Natural killer cell (primary cell): ENCODE data around the gene NAV1. TPM values are rescaled to one million over a fixed set of nuclear protein-coding genes. Genes with fewer than 3 reads are reported as not detected.

Experiments
- ATAC-seq, 3 donors: fragments of 150-1000 bp in 2 of 3; fragments of 200-7000 bp in 1 of 3; cut with Tn5 transposase; 1 replicate in 1 of 3; 2 replicates in 2 of 3; pipeline ENCODE4 v1.10.0; 2021; ENCODE audit warnings: mild to moderate bottlenecking in 2 of 3, moderate library complexity in 2 of 3
- DNase-seq, 2 donors: peaks; one replicate each; pipeline versions ENCODE4 v3.0.0 to v3.0.0-alpha.2; 2013 to 2021; ENCODE audit warnings: mixed read lengths in 1 of 2
- H3K27ac ChIP-seq: one replicate; pipeline ENCODE4 v1.5.1; 2013; ENCODE audit warnings: mild to moderate bottlenecking, low read length
- H3K27me3 ChIP-seq: one replicate; pipeline ENCODE4 v1.6.1; 2013; ENCODE audit warnings: low read length; ENCODE audit not compliant: control insufficient read depth, insufficient read depth
- H3K36me3 ChIP-seq: one replicate; pipeline ENCODE4 v1.6.1; 2013; ENCODE audit warnings: low read length; ENCODE audit not compliant: control insufficient read depth, insufficient read depth
- H3K4me1 ChIP-seq: one replicate; pipeline ENCODE4 v1.6.1; 2013; ENCODE audit warnings: low read length; ENCODE audit not compliant: control insufficient read depth, insufficient read depth
- H3K4me3 ChIP-seq: one replicate; pipeline ENCODE4 v1.5.1; 2013; ENCODE audit warnings: low read length
- H3K9me3 ChIP-seq: one replicate; pipeline ENCODE4 v1.6.1; 2013; ENCODE audit warnings: low read length; ENCODE audit not compliant: control insufficient read depth, insufficient read depth
- H3K27ac Mint-ChIP-seq, 2 donors: one replicate each; pipeline ENCODE4 v1.8.0; 2022; ENCODE audit warnings: mild to moderate bottlenecking in 2 of 2, mixed read lengths in 2 of 2, moderate library complexity in 1 of 2
- H3K27me3 Mint-ChIP-seq, 2 donors: one replicate each; pipeline ENCODE4 v1.8.0; 2022; ENCODE audit warnings: low read depth in 2 of 2, mixed read lengths in 2 of 2
- H3K36me3 Mint-ChIP-seq: one replicate; pipeline ENCODE4 v1.8.0; 2022; ENCODE audit warnings: mixed read lengths
- H3K4me1 Mint-ChIP-seq, 2 donors: one replicate each; pipeline ENCODE4 v1.8.0; 2022; ENCODE audit warnings: mixed read lengths in 2 of 2
- H3K4me3 Mint-ChIP-seq: one replicate; pipeline ENCODE4 v1.8.0; 2022; ENCODE audit warnings: mild to moderate bottlenecking, moderate library complexity, mixed read lengths
- H3K9me3 Mint-ChIP-seq, 2 donors: one replicate each; pipeline ENCODE4 v1.8.0; 2022; ENCODE audit warnings: mixed read lengths in 2 of 2
- CTCF ChIP-seq: fragments of 200-600 bp; IDR thresholded peaks from one replicate; pipeline ENCODE4 v1.8.0; 2022; ENCODE audit warnings: antibody characterized with exemption
- WGBS: methylation state at CpG from one replicate; pipeline ENCODE4 v1.1.7; 2013; ENCODE audit warnings: missing lambda C conversion rate; ENCODE audit not compliant: insufficient coverage; 5-methylcytosine and 5-hydroxymethylcytosine counted together
- intact Hi-C: fragments of 100-400 bp; cut with micrococcal nuclease; formaldehyde crosslinking; loops from one replicate; pipeline ENCODE4 v1.14.2; 2022
- total RNA-seq, 4 donors: library from RNA; stranded (reverse); fragments of 120-200 nt in 1 of 4; gene quantifications; one replicate each; pipeline versions ENCODE4 v1.2.3 to v1.2.4, GENCODE V29; 2013 to 2022

Gene NAV1
- total RNA-seq, 3 donors from 2014 or later (not counting 1 experiment from before 2014, with no cell fraction given), result 2.5 to 3.9 (median 2.8) TPM

GRCh38 chr1:201539561-201540431 lies 869 bp downstream of the NAV1 start:
- H3K4me1 Mint-ChIP-seq, result peaks cover 8 to 26% of the 10 kb centered on the region in 2 donors
- H3K36me3 ChIP-seq, result no peaks in the 10 kb centered on the region
- intact Hi-C loops, result no loop called here
- H3K4me3 Mint-ChIP-seq, result peak overlapping the region; percentile 40
- no peak overlapping the region for H3K4me3 ChIP-seq
- H3K4me1 ChIP-seq, result peaks cover 18% of the 10 kb centered on the region
- H3K27ac Mint-ChIP-seq, result no peak overlapping the region
- no peak for TF ChIP-seq CTCF
- no peaks in the 10 kb centered on the region for H3K36me3 Mint-ChIP-seq
- H3K27ac ChIP-seq, result no peak overlapping the region
- ATAC-seq, result no peak
- H3K9me3 ChIP-seq, result no peaks in the 10 kb centered on the region
- WGBS, result 2% methylated on average over 47 of the region's 47 CpGs
- peaks cover 20% of the 10 kb centered on the region for H3K27me3 ChIP-seq
- no peak for DNase-seq
- no peaks in the 10 kb centered on the region for H3K9me3 Mint-ChIP-seq
- H3K27me3 Mint-ChIP-seq, result peaks cover 65 to 85% of the 10 kb centered on the region in 2 donors

- H3K4me1 ChIP-seq, result peaks cover 18% of the 10 kb centered on the region
- H3K36me3 ChIP-seq, result no peaks in the 10 kb centered on the region
- Mint-ChIP-seq H3K36me3 (no peaks in the 10 kb centered on the region), H3K4me3 (no peak overlapping the region), H3K27ac (no peak overlapping the region), H3K27me3 (peaks cover 64 to 91% of the 10 kb centered on the region in 2 donors), H3K4me1 (peaks cover 8 to 26% of the 10 kb centered on the region in 2 donors), H3K9me3 (no peaks in the 10 kb centered on the region)
- DNase-seq (no peak), ATAC-seq (no peak)
- intact Hi-C loops, result no loop called here
- peaks cover 20% of the 10 kb centered on the region for H3K27me3 ChIP-seq
- no peaks in the 10 kb centered on the region for H3K9me3 ChIP-seq
- H3K27ac ChIP-seq, result no peak overlapping the region
- no peak overlapping the region for H3K4me3 ChIP-seq
- TF ChIP-seq CTCF, result no peak
- 86% methylated on average over 12 of the region's 12 CpGs for WGBS
These were observed 2.2 kb downstream of the NAV1 start for GRCh38 chr1:201540846-201541735.

- 83% methylated on average over 9 of the region's 9 CpGs for WGBS
- TF ChIP-seq CTCF, result no peak
- no peak for DNase-seq
- Histone ChIP-seq H3K27me3 (peaks cover 16% of the 10 kb centered on the region), H3K27ac (no peak overlapping the region), H3K9me3 (no peaks in the 10 kb centered on the region), H3K36me3 (no peaks in the 10 kb centered on the region), H3K4me1 (peaks cover 16% of the 10 kb centered on the region), H3K4me3 (no peak overlapping the region)
- ATAC-seq, result no peak
- intact Hi-C loops, result no loop called here
- Mint-ChIP-seq H3K27ac (no peak overlapping the region), H3K4me1 (peaks cover 8 to 21% of the 10 kb centered on the region in 2 donors), H3K9me3 (no peaks in the 10 kb centered on the region), H3K27me3 (peaks cover 50 to 80% of the 10 kb centered on the region in 2 donors), H3K36me3 (no peaks in the 10 kb centered on the region), H3K4me3 (no peak overlapping the region)
These were observed 3.5 kb downstream of the NAV1 start for GRCh38 chr1:201542309-201543035.
